C4-2B (cell line): ENCODE measurements around the gene HRH3.

Source experiments
- H3K27ac ChIP-seq: fragments of 450-650 bp; 2 replicates; pipeline ENCODE4 v1.5.1; 2017
- CTCF ChIP-seq: fragments of 450-650 bp; conservative IDR thresholded peaks from 2 replicates; pipeline ENCODE4 v1.5.1; 2017; ENCODE audit warnings: mild to moderate bottlenecking
- ZFX ChIP-seq: fragments of 450-650 bp; IDR thresholded peaks from 2 replicates; pipeline ENCODE4 v1.6.1; 2017

HRH3 gene

GRCh38 chr20:62178316-62179161 is 41.5 kb downstream of the HRH3 start:
- TF ChIP-seq ZFX (no peak), CTCF (no peak)
- peak overlapping the region; percentile 9; the same call in 1 of the 2 replicates for H3K27ac ChIP-seq

DNA sequence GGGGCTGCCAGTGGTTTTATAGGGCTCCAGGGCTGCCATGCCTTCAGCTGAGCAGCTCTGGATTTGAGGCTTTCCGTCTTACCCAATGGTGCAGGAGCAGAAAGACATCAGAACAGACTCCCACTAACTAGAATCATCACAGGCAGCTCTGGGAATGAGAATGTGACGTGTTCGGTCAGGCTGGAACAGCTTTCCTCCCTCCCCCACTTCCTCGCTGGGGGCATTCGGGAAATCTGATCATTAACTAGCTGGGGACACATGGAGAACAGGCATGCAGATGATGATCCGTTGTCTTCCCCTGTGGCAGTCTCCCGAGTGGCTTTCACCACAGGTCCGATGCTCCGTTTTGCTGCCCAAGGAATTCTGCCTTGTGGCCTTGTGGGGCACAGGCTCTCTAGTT is 42.8 kb downstream of the HRH3 start:
- TF ChIP-seq CTCF (no peak), ZFX (no peak)
- H3K27ac ChIP-seq = no peak overlapping the region

DNA sequence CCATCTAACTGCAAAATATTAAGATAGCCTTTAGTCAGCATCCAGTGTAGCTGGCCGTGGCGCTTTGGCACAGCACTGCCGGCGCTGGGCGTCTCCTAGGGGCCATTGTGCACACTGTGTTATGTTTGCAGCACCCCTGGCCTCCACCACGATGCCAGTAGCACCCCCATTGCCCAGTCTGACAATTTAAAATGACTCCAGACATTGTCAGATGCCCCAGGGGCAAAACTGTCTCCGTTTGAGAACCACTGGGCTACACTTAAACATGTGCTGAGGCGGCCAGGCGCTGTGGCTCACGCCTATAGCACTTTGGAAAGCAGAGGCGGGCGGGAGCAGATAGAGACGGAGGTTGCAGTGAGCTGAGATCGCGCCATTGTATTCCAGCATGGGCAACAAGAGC is 43.2 kb downstream of the HRH3 start:
- no peak for TF ChIP-seq ZFX
- no peak for TF ChIP-seq CTCF
- H3K27ac ChIP-seq = no peak overlapping the region

DNA sequence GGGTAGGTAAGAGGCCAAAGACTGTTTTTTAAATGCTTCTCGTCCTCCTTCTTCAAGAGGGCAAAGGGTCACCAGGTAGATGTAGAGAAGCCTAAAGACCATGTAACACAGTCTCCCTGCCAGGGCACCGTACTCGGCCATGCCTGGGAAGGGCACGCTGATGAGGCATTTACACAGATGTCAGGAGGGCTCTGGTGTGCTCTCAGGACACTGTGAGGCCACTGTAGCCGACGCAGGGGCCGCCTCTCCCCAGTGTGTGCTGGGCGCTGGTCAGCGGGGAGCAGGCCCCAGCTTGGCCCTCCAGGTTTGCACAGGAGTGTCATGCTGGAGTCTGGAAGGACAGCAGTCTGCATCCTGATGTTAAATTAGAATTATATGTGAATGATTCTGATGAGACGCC is 44.4 kb downstream of the HRH3 start:
- TF ChIP-seq ZFX (no peak), CTCF (no peak)

DNA sequence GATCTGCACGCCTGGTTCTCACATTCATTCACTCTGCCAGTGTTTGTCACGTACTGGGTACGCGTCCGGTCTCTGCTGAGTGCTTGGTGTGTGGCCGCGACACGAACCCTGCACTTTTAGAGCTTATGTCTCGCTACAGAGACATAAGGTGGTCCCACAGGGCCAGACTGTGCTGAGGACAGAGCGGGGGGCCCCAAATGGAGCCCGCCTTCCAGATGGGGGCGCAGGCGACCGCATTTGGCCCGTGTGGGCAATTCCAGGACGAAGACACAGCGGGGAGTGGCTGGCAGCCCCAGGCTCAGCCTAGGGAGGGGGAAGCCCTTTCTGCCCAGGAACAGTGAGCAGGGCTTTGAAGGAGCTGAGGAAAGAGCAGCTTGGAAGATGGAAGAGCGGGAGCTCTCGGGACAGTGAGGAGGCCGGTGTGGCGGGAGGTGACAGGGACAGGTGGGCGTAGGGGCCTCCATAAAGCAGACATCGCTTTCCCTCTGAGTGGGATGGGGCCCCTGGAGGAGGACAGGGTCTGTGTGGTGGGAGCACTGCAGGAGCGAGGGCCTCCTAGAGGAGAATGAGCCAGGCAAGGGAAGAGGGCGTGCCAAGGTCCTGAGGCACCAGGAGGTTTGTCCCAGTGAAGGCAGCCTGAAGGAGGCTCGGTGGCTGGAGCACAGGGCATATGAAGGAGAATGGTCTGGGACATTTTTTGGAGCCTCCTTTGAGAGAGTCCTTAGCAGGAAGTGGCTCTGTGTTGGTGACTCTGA is 45.0 kb downstream of the HRH3 start:
- TF ChIP-seq CTCF (no peak), ZFX (no peak)
- no peak overlapping the region for H3K27ac ChIP-seq

More for the DNA sequence above, 44.4 kb downstream of the HRH3 start:
- no peak overlapping the region for H3K27ac ChIP-seq

GRCh38 chr20:62174021-62174804 is 45.9 kb downstream of the HRH3 start:
- TF ChIP-seq ZFX (no peak), CTCF (no peak)
- no peak overlapping the region for H3K27ac ChIP-seq
